ENCODE data around the gene AKAP8L. TPM values are rescaled to one million over a fixed set of nuclear protein-coding genes. Genes with fewer than 3 reads are reported as not detected.

The AKAP8L gene
- total RNA-seq, 1 experiment from 2014 or later: 49.4 TPM

DNA sequence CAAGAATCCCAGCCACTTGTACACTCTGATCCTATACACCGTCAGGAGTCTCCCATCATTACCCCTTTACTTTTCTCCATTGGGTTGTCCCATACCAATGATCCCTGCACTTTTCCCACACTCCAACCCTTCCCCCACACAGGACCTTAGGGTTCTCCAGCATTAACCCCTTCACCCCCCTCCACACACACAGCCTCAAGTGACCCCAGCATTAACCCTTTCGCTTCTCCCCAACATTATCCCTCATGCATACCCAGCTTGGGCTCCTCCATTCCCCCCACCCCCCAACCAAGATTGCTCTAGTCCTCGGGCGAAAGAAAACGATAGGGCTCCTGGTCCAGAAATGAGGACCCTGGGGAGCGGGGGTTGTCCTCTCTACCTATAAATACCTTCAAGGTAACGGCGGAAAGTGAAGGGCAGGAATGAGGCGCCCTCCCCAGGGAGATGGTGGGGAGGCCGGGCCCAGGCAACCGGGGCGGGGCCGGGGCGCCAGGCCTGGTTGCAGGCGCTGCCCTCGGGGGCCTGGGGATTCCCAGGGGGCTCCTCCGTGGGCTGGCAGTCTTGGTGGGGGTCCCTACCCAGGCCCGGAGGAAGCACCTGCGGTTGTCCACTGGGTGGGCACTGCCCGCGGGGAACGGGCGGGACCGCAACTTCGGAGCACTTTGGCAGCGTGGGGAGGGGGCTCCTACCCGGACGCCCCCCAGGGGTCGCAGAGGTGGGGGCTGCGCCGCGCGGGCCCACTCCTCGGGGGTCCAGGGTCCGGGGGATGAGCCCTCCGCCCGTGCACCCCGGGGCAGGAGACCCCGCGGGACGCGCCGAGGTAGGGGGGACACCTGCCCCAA is 30.2 kb upstream of the AKAP8L start:
- DNase-seq (ENCODE audit: extremely low read depth, low read depth): no peak

DNA sequence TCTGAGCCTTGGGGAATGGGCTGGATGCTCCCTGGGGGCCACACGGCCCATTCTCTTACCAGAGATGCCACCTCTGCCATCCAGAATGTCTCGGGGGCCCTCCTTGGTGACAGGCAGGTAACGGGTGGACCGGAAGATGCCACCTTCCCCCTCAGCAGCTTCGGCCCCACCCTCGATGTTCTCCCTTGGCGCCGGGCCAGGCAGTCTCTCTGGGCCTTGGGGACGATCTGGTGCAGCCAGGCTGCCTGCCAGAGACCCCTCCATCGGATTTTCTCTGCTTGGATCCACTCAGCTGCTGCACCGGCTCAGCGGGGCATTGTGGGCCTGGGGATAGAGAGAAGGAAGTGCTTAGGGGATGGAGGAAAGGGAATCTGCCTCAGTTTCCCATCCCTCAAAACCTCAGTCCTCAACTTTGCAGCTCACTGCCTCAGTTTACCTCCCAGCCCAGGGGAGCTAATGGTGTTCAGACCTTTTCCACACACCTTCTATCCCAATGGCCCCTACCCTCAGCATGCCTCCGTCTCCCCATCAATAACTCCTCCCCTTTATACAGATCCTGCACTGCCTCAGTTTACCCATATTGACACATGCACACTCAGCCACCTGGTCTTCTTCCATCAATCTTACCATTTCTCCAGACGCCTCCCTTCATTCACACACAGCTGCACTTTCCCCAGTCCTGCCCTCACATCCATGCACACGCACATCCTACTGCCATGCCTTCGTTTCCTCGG is 29.4 kb upstream of the AKAP8L start:
- DNase-seq (ENCODE audit: extremely low read depth, low read depth): no peak

- DNase-seq (ENCODE audit: extremely low read depth, low read depth): no peak
These were observed 28.3 kb upstream of the AKAP8L start for GRCh38 chr19:15447057-15447456.

DNA sequence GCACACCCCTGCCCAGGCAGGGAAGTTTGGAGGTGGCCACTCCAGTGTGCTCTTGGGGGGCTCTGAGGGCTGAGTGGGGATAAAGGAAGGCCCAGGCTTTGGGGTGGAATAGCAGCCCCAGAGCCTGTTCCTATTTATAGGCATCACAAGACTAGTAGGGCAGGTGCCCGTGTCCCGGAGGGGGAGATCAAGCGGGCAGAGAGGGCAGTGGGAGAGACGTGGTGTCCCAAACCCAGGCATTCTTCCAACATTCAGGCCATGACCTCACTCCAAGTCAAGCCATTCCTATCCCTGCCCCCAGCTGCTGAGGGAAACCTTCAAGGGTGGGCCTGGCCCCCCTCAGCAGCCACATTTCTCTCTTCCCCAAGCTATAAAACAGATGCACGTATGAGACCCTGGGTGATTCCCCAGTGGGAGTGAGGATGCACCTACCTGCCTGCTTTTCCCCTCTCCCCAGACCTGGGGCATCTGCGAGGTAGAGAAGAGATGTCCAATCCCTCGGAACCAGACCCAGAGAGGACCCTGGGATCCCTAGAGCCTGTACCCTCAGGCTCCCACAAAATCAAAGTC is 27.1 kb upstream of the AKAP8L start:
- no peak for DNase-seq (ENCODE audit: extremely low read depth, low read depth)

- no peak for DNase-seq (ENCODE audit: extremely low read depth, low read depth)
These were observed 26.4 kb upstream of the AKAP8L start for GRCh38 chr19:15445227-15445605.

DNA sequence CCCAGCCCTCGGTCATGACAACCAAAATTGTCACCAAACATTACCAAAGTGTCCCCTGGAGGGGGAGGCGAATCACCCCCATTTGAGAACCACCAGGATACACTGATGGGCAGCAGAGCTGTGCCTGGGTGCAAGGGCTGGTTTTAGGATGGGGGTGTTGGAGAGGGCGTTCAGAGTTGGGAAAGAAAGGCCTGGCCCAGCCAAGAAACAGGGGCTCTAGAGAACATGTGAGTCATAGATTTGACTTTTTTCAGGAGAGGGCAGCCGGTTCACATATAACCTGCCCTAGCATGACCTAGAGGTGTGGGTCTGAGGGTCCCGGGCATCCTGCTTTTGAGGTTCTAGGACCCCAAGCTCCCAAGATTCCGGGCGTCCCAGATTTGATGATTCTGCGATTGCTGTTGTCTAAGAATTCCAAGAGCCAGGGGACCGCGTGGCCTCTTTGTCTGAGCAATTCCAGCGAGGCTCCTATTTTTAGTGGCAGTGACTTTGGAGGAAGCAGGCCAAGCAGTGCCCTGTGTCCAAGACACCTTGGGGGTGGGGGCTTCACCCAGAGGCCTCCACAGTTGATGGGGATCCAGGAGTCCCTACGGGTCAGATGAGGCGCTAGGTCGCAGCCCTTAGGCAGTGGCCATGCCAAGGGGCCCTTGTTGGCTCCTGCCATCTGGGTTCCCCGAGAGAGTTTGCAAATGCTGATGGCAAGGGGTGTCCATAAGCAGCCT is 25.9 kb upstream of the AKAP8L start:
- DNase-seq (ENCODE audit: extremely low read depth, low read depth): no peak

DNA sequence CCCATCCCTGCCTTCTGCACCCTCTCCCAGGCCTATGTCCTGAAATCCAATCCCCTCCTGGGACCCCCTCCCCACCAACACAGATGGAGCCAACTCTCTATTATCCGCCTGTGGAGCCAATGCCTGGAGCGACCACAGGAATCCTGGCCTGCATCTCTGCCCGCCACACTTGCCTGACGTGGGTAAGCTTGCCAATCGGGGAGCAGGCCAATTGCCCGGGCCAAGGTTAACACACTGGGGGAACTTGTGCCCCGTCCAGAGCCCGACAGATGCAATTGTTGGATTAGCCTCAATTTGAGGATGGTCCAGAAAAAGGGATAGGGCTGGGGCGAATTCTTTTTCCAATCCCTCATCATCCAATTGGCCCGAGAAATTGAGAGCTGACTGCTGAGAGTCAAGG is 25.1 kb upstream of the AKAP8L start:
- DNase-seq (ENCODE audit: extremely low read depth, low read depth): no peak

DNA sequence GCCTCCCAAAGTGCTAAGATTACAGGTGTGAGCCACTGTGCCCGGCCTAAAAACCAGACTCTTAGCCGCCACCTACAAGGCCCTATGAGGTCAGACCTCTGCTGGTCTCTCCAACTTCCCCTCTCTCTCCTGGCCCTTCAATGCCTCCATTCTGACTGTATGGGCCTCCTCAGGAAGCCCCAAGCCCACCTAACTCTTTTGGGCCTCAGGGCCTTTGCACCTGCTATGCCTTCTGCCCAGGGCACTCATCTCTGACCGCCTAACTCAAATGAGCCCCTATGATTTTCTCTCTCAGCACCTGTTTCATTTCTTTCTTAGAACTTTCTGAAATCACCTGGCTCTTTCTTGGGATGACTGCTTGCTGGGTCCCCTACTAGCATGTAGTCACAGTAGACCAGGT is 24.5 kb upstream of the AKAP8L start:
- no peak for DNase-seq (ENCODE audit: extremely low read depth, low read depth)

- no peak for DNase-seq (ENCODE audit: extremely low read depth, low read depth)
These were observed 23.5 kb upstream of the AKAP8L start for GRCh38 chr19:15442142-15442920.

GRCh38 chr19:15441317-15441716 is 22.5 kb upstream of the AKAP8L start:
- no peak for DNase-seq (ENCODE audit: extremely low read depth, low read depth)

DNA sequence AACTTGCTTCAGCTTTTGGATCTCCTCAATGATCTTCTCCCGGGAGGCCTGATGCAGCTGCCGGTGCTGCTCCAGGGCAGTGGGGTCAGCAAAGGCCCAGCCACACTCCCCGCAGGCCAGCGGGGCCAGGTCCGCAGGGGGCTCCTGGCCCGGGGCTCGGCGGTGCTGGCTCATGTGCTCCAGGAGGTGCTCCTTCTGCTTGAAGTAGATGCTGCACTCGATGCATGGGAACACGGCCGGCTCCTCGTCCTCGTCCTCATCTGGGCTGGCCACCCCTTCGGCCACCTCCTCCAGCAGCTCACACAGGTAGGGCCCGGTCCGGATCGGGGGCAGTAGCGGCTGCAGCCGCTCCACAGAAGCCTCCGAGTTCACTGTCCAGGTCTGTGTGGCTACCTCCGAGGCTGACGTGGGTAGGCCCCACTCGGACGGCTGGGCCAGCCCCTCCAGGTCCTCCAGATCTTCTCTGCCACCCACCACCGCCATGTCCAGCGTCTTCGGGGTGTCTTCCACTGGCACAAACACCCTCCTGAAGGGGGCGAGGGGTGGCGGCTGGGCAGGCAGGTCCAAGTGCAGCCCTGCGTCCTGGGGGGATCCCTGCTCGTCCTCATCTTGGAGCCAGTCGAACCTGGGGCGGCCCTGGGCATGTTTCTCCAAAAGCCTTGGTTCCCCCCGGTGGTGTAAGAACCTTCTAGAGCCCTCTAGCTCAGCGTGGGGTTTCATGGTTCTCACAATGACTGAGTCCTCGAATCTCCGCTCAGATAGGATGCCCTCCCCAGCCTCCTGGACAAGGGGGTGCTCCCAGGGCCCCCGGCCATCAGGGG is 21.2 kb upstream of the AKAP8L start:
- no peak for DNase-seq (ENCODE audit: extremely low read depth, low read depth)

DNA sequence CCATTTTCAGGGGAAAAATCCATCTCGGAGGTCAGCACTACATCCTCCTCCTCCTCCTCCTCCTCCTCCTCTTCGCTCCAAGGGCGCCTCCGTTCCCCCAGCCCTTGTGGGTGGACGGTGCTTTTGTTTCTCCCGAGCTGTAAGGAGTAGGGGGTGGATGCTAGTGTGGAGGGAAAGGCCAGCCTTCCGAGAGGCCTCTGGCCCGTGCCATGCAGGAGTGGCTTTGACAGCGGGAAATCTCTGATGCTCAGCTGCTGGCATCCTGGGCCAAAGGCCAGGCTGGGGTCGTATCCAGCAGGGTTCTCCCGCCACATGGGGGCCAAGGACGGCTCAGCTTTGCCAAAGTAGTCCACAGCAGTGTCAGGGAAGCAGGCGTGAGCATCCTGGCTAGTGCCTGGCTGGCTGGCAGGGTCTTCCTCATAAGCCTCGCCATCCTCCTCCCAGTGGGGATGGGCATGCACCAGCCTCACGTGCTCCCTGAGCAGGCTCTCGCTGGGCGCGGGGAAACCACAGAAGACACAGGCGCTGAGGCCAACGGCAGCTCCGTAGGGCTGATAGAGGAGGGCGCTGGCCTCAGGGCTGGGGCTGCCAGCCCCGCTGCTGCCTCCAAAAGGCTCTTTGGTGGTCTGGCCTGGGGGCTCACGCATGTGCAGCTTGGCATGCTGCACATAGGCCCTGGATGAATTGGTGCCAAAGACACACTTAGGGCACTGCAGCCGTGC is 20.5 kb upstream of the AKAP8L start:
- DNase-seq (ENCODE audit: extremely low read depth, low read depth): no peak

- no peak for DNase-seq (ENCODE audit: extremely low read depth, low read depth)
These were observed 19.8 kb upstream of the AKAP8L start for GRCh38 chr19:15438577-15438976.

GRCh38 chr19:15438124-15438496 is 19.3 kb upstream of the AKAP8L start:
- DNase-seq (ENCODE audit: extremely low read depth, low read depth): no peak

GRCh38 chr19:15437355-15438123 is 18.8 kb upstream of the AKAP8L start:
- no peak for DNase-seq (ENCODE audit: extremely low read depth, low read depth)

GRCh38 chr19:15436826-15437110 is 18.0 kb upstream of the AKAP8L start:
- no peak for DNase-seq (ENCODE audit: extremely low read depth, low read depth)

DNA sequence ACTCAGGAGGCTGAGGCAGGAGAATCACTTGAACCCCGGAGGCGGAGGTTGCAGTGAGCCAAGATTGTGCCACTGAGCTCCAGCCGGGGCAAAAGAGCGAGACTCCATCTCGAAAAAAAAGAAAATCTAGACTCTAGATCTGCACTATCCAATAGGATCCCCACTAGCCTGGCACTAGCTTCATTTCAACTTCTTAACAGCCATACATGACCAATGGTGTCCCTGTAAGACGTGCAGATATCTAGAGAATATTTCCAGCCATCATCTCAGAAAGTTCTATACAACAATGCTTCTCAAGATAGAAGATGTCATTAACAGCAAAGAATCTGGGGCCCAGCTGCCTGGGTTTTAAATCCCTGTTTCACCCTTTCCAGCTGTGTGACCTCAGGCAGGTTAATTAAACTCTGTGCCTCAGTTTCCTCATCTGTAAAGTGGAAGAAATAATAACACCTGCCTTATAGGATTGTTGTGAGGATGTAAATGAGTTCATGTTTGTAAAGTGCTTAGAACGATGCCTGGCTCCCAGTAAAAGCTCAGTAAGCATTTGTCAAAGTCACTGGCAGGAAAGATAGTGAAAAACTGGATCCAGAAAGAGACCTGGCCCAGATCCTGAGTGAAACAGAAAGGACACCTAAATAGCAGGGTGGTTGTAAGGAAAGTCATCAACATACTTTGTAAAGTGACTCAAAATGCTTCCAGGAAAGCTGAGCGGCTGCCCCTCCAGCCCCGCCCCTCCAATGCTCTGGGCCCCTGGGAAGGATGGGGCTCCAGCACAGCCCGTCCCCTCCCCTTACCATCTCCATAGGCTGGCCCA is 17.4 kb upstream of the AKAP8L start:
- DNase-seq (ENCODE audit: extremely low read depth, low read depth): no peak

Data from NCI-H460 (cell line).